Urinary bladder (tissue), 4 donors: Measurements from ENCODE around the gene LRP8. TPM values are rescaled to one million over a fixed set of nuclear protein-coding genes. Genes with fewer than 3 reads are reported as not detected.
"Not testable (repeated sequence)": the region's sequence is repeated elsewhere in the genome, so short reads cannot be mapped to it uniquely, and the experiment has no call there.

Source experiments
- DNase-seq: peaks from one replicate; pipeline ENCODE4 v3.0.0-alpha.2; 2015; ENCODE audit errors: extremely low spot score
- H3K27ac ChIP-seq: one replicate; pipeline ENCODE4 v1.5.1; 2013; ENCODE audit warnings: low read depth, mild to moderate bottlenecking, moderate library complexity
- H3K36me3 ChIP-seq: one replicate; pipeline ENCODE4 v1.6.1; 2013; ENCODE audit warnings: mild to moderate bottlenecking, moderate library complexity; ENCODE audit not compliant: insufficient read depth
- H3K4me1 ChIP-seq: one replicate; pipeline ENCODE4 v1.6.1; 2013; ENCODE audit warnings: mild to moderate bottlenecking, moderate library complexity; ENCODE audit not compliant: insufficient read depth
- H3K4me3 ChIP-seq: one replicate; pipeline ENCODE4 v1.5.1; 2013; ENCODE audit warnings: low read depth, low read length
- WGBS: extraction: QIAGEN DNeasy Blood & Tissue Kit; methylation state at CpG from one replicate; pipeline ENCODE4 v1.1.7; 2013; 5-methylcytosine and 5-hydroxymethylcytosine counted together
- polyA plus RNA-seq: library from polyadenylated mRNA; stranded (reverse); fragments of 200-250 nt; gene quantifications from one replicate; pipeline ENCODE4 v1.2.3, GENCODE V29; 2013
- total RNA-seq: library from RNA; depleted of rRNA; stranded (reverse); fragments of >200 nt; gene quantifications from one replicate; pipeline ENCODE4 v1.2.3, GENCODE V29; 2014
- donor health status: healthy with polysubstance abuse.
- donor health status: healthy.

The LRP8 gene
- total and polyA plus RNA-seq, 2 donors, result 2.3 to 3.8 TPM

- WGBS, result 74% methylated on average over 9 of the region's 9 CpGs
- Histone ChIP-seq H3K36me3 (no peaks in the 10 kb centered on the region), H3K4me3 (no peak overlapping the region), H3K27ac (no peak overlapping the region), H3K4me1 (no peaks in the 10 kb centered on the region)
- no peak for DNase-seq
Observed at GRCh38 chr1:53294567-53294966, 33.3 kb downstream of the LRP8 start.

GRCh38 chr1:53294061-53294460, 33.8 kb downstream of the LRP8 start:
- Histone ChIP-seq H3K4me1 (no peaks in the 10 kb centered on the region), H3K36me3 (no peaks in the 10 kb centered on the region), H3K27ac (no peak overlapping the region), H3K4me3 (no peak overlapping the region)
- WGBS, result 80% methylated on average over 3 of the region's 3 CpGs
- DNase-seq, result no peak

- 77% methylated on average over 2 of the region's 2 CpGs for WGBS
- H3K4me3 ChIP-seq, result no peak overlapping the region
- no peaks in the 10 kb centered on the region for H3K4me1 ChIP-seq
- H3K36me3 ChIP-seq, result no peaks in the 10 kb centered on the region
- H3K27ac ChIP-seq, result no peak overlapping the region
- no peak for DNase-seq
Observed at GRCh38 chr1:53293123-53293522, 34.7 kb downstream of the LRP8 start.

GRCh38 chr1:53292690-53293089, 35.2 kb downstream of the LRP8 start:
- no peak overlapping the region for H3K27ac ChIP-seq
- H3K4me1 ChIP-seq, result no peaks in the 10 kb centered on the region
- no peak for DNase-seq
- WGBS, result 76% methylated on average over 2 of the region's 2 CpGs
- no peaks in the 10 kb centered on the region for H3K36me3 ChIP-seq
- no peak overlapping the region for H3K4me3 ChIP-seq

- Histone ChIP-seq H3K4me3 (no peak overlapping the region), H3K27ac (no peak overlapping the region), H3K36me3 (no peaks in the 10 kb centered on the region), H3K4me1 (no peaks in the 10 kb centered on the region)
- no peak for DNase-seq
- 97% methylated on average over 2 of the region's 2 CpGs for WGBS
Observed at GRCh38 chr1:53291574-53291973, 36.3 kb downstream of the LRP8 start.

GRCh38 chr1:53288790-53289429, 39.0 kb downstream of the LRP8 start:
- Histone ChIP-seq H3K4me1 (no peaks in the 10 kb centered on the region), H3K27ac (no peak overlapping the region), H3K4me3 (no peak overlapping the region), H3K36me3 (no peaks in the 10 kb centered on the region)
- 75% methylated on average over 7 of the region's 7 CpGs for WGBS
- DNase-seq, result no peak

- WGBS, result 67% methylated on average over 18 of the region's 18 CpGs
- H3K4me3 ChIP-seq, result no peak overlapping the region
- no peak for DNase-seq
- H3K27ac ChIP-seq, result no peak overlapping the region
- no peaks in the 10 kb centered on the region for H3K36me3 ChIP-seq
- no peaks in the 10 kb centered on the region for H3K4me1 ChIP-seq
Observed at GRCh38 chr1:53288002-53288789, 39.7 kb downstream of the LRP8 start.

- no peak overlapping the region for H3K27ac ChIP-seq
- H3K36me3 ChIP-seq, result no peaks in the 10 kb centered on the region
- DNase-seq, result no peak
- H3K4me3 ChIP-seq, result no peak overlapping the region
- no peaks in the 10 kb centered on the region for H3K4me1 ChIP-seq
- WGBS, result 82% methylated on average over 4 of the region's 4 CpGs
Observed at GRCh38 chr1:53286955-53287354, 40.9 kb downstream of the LRP8 start.

- no peak for DNase-seq
- Histone ChIP-seq H3K36me3 (no peaks in the 10 kb centered on the region), H3K4me3 (no peak overlapping the region), H3K27ac (no peak overlapping the region), H3K4me1 (no peaks in the 10 kb centered on the region)
- WGBS, result 83% methylated on average over 8 of the region's 8 CpGs
Observed at GRCh38 chr1:53285969-53286760, 41.7 kb downstream of the LRP8 start.

- H3K36me3 ChIP-seq, result no peaks in the 10 kb centered on the region
- H3K4me3 ChIP-seq, result no peak overlapping the region
- no peak overlapping the region for H3K27ac ChIP-seq
- H3K4me1 ChIP-seq, result no peaks in the 10 kb centered on the region
- WGBS, result 84% methylated on average over 5 of the region's 5 CpGs
- DNase-seq, result no peak
Observed at GRCh38 chr1:53285546-53285945, 42.3 kb downstream of the LRP8 start.

- no peak overlapping the region for H3K4me3 ChIP-seq
- no peaks in the 10 kb centered on the region for H3K36me3 ChIP-seq
- WGBS, result 98% methylated on average over 8 of the region's 8 CpGs
- no peaks in the 10 kb centered on the region for H3K4me1 ChIP-seq
- no peak for DNase-seq
- no peak overlapping the region for H3K27ac ChIP-seq
Observed at GRCh38 chr1:53284224-53285020, 43.4 kb downstream of the LRP8 start.

GRCh38 chr1:53283156-53283555, 44.7 kb downstream of the LRP8 start:
- not testable (repeated sequence) for H3K36me3 ChIP-seq, H3K27ac ChIP-seq, H3K4me1 ChIP-seq, H3K4me3 ChIP-seq, DNase-seq
- 97% methylated on average over 12 of the region's 12 CpGs for WGBS

- no peaks in the 10 kb centered on the region for H3K4me1 ChIP-seq
- no peak overlapping the region for H3K27ac ChIP-seq
- no peak for DNase-seq
- 81% methylated on average over 9 of the region's 9 CpGs for WGBS
- H3K36me3 ChIP-seq, result no peaks in the 10 kb centered on the region
- no peak overlapping the region for H3K4me3 ChIP-seq
Observed at GRCh38 chr1:53281133-53281532, 46.7 kb downstream of the LRP8 start.
